ENCODE results near the gene XRCC1. TPM values are rescaled to one million over a fixed set of nuclear protein-coding genes. Genes with fewer than 3 reads are reported as not detected.

Gene XRCC1
- total RNA-seq, 1 donor from 2014 or later = 6.4 TPM

GRCh38 chr19:43532571-43532961 lies 42.8 kb downstream of the XRCC1 start:
- H3K36me3 ChIP-seq = peaks cover 0 to under 1% of the 10 kb centered on the region in 2 donors
- H3K27me3 ChIP-seq = no peaks in the 10 kb centered on the region
- TF ChIP-seq, protein P1, sequence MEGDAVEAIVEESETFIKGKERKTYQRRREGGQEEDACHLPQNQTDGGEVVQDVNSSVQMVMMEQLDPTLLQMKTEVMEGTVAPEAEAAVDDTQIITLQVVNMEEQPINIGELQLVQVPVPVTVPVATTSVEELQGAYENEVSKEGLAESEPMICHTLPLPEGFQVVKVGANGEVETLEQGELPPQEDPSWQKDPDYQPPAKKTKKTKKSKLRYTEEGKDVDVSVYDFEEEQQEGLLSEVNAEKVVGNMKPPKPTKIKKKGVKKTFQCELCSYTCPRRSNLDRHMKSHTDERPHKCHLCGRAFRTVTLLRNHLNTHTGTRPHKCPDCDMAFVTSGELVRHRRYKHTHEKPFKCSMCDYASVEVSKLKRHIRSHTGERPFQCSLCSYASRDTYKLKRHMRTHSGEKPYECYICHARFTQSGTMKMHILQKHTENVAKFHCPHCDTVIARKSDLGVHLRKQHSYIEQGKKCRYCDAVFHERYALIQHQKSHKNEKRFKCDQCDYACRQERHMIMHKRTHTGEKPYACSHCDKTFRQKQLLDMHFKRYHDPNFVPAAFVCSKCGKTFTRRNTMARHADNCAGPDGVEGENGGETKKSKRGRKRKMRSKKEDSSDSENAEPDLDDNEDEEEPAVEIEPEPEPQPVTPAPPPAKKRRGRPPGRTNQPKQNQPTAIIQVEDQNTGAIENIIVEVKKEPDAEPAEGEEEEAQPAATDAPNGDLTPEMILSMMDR (IDR thresholded peaks at IDR 0.05) = no peak
- peak in 1 of 2 donors; percentile 79 for DNase-seq (ENCODE audit: low spot score in 2 of 2)
- peak overlapping the region; percentile 84 to 92 for H3K27ac ChIP-seq
- intact Hi-C loops (cut with DNase I) = loop anchor here (5.0 kb wide), 1 partner anchor 770 kb away; no protein-coding TSS in a partner anchor
- peaks cover 0 to 22% of the 10 kb centered on the region in 2 donors for H3K4me1 ChIP-seq
- no peaks in the 10 kb centered on the region for H3K9me3 ChIP-seq
- H3K4me3 ChIP-seq = peak overlapping the region; percentile 73 to 75

DNA sequence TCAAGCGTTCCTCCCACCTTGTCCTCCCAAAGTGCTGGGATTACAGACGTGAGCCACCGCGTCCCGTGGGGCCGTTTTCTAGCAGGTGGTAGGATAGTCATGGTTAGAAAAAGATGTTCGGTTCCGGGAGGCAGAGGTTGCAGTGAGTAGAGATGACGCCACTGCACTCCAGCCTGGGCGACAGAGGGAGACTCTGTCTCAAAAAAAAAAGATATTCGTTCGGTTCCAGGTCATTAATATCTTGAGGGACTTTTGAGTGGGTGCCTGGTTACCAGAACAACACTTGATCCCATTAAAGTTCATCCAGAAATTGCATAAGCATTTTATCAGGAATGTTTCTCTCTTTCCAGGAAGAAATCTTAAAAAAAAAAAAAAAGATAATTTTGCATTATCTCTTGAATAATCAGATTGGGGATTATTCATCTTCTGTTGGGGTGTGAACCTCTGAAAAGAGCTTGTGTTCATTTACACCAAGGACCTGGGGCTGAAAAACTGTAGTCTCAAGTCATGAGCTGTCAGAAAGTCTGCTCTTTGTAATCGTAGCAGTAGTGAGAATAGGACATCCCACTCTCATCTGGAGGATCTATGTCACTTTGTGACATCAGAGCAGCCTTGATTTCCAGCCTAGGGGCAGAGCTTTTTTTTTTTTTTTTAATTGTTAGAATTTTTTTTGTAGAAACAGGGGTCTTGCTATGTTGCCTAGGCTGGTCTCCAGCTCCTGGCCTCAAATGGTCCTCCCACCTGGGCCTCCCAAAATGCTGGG lies 47.3 kb downstream of the XRCC1 start:
- Histone ChIP-seq H3K9me3 (no peaks in the 10 kb centered on the region), H3K36me3 (no peaks in the 10 kb centered on the region), H3K4me3 (peak overlapping the region in 1 of 2 donors; percentile 76), H3K4me1 (peaks cover 12 to 24% of the 10 kb centered on the region in 2 donors), H3K27me3 (no peaks in the 10 kb centered on the region), H3K27ac (peak overlapping the region; percentile 82 to 87)
- TF ChIP-seq, protein P1 (IDR thresholded peaks at IDR 0.05) = no peak
- intact Hi-C loops (cut with DNase I) = loop anchor here (2.0 kb wide), 4 partner anchors 23 to 143 kb away; partner anchors contain the start of genes PHLDB3 and PLAUR
- peak in 1 of 2 donors; percentile 79 for DNase-seq (ENCODE audit: low spot score in 2 of 2)

GRCh38 chr19:43526884-43527859 lies 48.2 kb downstream of the XRCC1 start, which contains the start of gene ETHE1:
Gene ETHE1 (minus strand): TSS chr19:43527201. CDS start chr19:43527177, 24 bp downstream.
- peak within 1 kb of the TSS; percentile 82 to 87 for H3K27ac ChIP-seq
- H3K27me3 ChIP-seq = no peaks in the 10 kb centered on the region
- no peaks in the 10 kb centered on the region for H3K36me3 ChIP-seq
- H3K4me1 ChIP-seq = peaks cover 12 to 22% of the 10 kb centered on the region in 2 donors
- H3K4me3 ChIP-seq = peak within 1 kb of the TSS; percentile 76 to 91
- intact Hi-C loops (cut with DNase I) = loop anchor here (2.0 kb wide), 4 partner anchors 22 to 144 kb away; partner anchors contain the start of genes PHLDB3 and PLAUR
- peak; percentile 40 to 92 for DNase-seq (ENCODE audit: low spot score in 2 of 2)
- TF ChIP-seq, protein P1 (IDR thresholded peaks at IDR 0.05) = no peak
- no peaks in the 10 kb centered on the region for H3K9me3 ChIP-seq

GRCh38 chr19:43525836-43526771 lies 49.2 kb downstream of the XRCC1 start:
- intact Hi-C loops (cut with DNase I) = loop anchor here (2.0 kb wide), 4 partner anchors 21 to 145 kb away; partner anchors contain the start of genes PHLDB3 and PLAUR
- Histone ChIP-seq H3K9me3 (no peaks in the 10 kb centered on the region), H3K4me1 (peaks cover 12 to 16% of the 10 kb centered on the region in 2 donors), H3K36me3 (peaks cover 0 to 4% of the 10 kb centered on the region in 2 donors), H3K27me3 (no peaks in the 10 kb centered on the region), H3K27ac (peak overlapping the region; percentile 82 to 87), H3K4me3 (peak overlapping the region; percentile 76 to 91)
- TF ChIP-seq, protein P1 (IDR thresholded peaks at IDR 0.05) = no peak
- DNase-seq (ENCODE audit: low spot score in 2 of 2) = no peak

All from ascending aorta (tissue), 2 donors.